Endometrial microvascular endothelial cells (primary cell): ENCODE results near the gene QRFPR. TPM values are rescaled to one million over a fixed set of nuclear protein-coding genes. Genes with fewer than 3 reads are reported as not detected.
"Not testable (repeated sequence)": the region's sequence is repeated elsewhere in the genome, so short reads cannot be mapped to it uniquely, and the experiment has no call there.

Experiments
- in situ Hi-C: cut with HindIII; loops from 2 replicates; pipeline ENCODE4 v1.10.0; 2017; ENCODE audit warnings: low sequenced_read_pairs, low pct_unique_long_range_greater_than_20kb; ENCODE audit errors: inconsistent ontology term
- total RNA-seq: library from RNA; depleted of rRNA; stranded (reverse); fragments of >200 nt; gene quantifications from one replicate; pipeline ENCODE4 v1.2.3, GENCODE V29; 2015; ENCODE audit errors: inconsistent ontology term

QRFPR gene
- total RNA-seq: not detected

DNA sequence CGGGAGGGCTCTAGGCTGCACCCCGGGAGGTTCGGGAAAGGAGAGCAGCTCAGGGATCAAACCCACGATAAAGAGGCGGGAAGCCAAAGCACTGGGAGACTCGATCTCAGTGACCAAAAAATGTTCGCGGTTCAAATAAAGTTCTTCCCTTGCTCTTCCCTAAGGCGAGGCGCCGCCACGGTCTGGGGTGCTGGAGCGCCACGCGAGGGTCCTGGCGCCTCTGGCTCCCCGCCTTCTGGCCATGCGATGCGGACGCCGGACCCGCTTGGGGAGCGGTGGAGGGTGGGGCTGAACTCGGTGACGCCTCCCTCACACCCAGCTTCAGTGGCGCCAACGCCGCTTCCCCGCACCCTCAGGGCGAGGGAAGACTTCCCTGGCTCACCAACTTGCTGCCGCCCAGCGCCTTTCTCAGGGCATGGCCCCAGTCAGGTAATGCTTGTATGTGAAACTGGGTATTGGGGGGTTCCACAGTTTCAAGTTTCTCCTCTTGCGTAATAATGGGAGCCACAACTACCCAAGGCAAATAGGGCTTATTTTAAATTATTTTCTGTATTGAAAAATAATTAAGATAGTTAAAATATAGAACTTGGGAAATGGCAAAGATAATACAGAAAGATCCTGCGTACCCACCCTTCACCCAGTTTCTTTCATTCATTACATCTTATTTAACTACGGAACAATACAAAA lies at the start of gene QRFPR:
Gene QRFPR, minus strand, starts transcription at position 243 of the 687 bp plus-strand sequence. CDS start 371 bp downstream, outside the sequence.
- in situ Hi-C loops: no loop called here

DNA sequence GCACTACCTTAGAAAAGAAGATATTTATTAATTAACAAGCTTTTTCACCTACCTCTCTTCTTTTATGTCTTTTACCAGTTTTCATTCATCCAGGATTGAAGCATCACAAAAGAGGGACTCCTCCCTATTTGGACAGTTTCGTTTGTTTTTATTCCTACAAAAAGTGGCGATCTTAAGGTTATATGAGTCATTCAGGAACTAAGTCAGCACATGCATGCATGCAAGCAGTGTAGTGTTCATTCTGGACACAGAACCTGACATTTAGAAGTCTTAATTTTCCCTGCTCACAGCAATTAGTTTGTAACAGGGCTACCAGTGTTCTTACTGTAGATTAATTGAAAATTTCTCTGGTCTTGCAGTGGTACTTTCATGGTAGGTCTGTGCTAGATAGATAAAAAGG lies 47.9 kb upstream of the QRFPR start:
- in situ Hi-C loops: no loop called here

DNA sequence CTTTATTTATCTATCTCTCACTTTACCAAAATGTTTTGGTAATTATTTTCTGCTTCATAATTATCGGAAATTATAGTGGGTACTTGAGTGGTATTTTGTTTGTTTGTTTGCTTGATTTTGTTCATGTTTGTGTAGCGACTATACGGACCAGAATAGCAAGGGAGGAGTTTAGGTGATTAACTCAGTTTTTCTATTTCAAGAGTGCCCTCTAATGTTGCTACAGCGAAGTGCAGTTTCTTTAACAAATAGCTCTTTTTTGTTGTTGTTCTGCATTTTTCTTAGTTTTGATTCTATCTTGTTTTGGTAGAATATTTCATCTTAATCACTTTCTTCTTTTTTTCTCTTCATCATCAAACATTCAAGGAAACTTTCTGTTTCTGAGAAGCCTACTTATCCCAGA lies 40.8 kb upstream of the QRFPR start:
- in situ Hi-C loops: no loop called here

DNA sequence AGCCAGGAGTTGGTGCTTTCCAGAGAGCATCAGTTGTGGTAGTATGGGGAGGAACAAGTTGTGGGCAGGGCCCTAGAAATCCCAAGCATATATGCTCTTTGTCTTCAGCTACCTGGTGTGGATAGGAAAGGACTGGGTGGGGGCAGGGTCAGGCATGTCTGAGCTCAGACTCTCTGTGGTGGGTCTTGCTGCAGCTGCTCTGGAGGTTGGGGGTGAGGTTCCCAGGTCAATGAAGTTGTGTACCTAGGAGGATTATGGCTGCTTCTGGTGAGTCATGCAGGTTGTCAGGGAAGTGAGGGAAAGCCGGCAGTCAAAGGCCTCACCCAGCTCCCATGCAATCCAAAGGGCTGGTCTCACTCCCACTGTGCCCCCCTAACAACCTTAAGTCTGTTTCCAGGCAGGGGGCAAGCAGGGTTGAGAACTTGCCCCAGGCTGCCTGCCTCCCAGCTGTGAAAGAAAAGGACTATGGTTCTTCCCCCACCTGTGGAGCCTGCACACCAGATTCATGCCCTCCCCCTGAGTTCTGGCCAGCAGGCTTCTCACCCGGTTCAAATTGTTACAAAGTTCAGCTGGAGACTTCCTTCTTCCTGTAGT lies 30.4 kb upstream of the QRFPR start:
- in situ Hi-C loops: no loop called here

DNA sequence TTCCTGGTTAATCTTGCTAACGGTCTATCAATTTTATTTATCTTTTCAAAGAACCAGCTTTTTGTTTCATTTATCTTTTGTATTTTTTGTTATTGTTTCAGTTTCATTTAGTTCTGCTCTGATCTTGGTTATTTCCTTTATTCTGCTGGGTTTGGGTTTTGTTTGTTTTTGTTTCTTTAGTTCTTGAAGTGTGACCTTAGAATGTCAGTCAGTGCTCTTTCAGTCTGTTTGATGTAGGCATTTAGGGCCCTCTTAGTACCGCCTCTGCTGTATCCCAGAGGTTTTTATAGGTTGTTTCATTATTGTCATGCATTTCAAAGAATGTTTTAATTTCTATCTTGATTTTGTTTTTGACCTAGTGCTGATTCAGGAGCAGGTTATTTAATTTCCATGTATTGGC lies 27.7 kb upstream of the QRFPR start:
- in situ Hi-C loops: not testable (repeated sequence)

DNA sequence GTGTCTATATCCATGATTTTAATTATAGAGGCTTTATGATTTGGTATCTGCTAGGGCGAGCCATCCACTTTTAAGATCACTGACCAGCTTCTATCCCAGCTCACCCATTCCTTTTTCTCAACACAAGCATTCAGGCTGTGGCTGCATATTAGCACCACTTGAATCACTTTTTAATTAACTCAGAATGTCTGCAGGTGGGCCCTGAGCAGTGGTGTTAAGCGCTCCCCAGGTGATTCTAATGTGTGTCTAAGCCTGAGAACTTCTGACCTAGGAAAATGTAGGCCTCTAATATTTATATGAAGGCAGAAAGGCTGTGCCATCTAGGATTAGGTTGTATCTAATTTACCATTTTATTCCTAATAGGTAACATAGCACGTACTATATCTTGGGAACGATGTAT lies 19.8 kb upstream of the QRFPR start:
- in situ Hi-C loops: no loop called here

DNA sequence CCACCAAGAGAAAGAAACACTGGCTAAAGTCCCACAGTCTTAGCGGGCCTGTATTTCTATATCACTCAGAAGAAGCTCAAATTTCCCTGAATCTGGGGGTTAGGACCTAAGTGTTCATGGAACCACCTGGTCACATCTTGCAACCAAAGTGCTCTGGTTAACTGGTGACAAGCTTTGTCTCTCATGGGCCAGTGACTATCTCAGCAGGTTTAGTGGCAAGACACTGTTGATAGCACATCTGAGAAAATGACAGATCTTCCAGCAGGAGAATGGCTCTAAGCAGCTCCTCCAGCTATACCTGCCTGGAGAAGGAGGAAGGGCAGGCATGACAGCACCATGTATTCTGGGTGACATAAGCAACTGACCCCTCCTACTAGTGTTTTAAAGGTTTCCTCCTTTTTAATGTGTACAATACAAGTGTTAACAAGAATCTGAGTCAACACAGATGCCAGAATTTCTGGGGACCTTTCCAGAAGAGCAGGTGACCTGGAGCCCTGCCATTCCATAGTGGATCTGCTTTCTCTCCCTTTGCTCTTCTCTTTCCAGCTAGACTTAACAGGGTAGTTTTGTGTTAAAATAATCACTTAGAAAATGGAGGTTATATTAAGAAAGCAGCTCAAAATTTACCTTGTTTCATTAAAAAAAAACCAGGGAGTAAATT lies 17.3 kb upstream of the QRFPR start:
- in situ Hi-C loops: no loop called here

DNA sequence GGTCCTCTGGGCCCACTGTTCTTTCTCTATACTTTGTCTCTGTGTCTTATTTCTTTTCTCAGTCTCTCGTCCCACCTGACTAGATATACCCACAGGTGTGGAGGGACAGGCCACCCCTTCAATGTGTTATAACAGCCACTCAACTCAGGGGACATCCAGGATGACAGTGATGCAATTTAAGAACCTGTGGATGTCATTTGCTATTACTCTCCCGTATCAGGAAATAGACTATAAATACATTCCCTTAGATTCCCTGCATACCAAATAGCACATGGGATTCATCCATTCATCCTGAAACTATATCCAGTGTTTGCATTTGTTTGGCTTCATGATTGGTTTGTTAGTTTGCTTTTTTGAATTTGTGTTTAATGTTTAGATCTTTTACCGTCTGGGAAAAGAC lies 16.6 kb upstream of the QRFPR start:
- in situ Hi-C loops: no loop called here

DNA sequence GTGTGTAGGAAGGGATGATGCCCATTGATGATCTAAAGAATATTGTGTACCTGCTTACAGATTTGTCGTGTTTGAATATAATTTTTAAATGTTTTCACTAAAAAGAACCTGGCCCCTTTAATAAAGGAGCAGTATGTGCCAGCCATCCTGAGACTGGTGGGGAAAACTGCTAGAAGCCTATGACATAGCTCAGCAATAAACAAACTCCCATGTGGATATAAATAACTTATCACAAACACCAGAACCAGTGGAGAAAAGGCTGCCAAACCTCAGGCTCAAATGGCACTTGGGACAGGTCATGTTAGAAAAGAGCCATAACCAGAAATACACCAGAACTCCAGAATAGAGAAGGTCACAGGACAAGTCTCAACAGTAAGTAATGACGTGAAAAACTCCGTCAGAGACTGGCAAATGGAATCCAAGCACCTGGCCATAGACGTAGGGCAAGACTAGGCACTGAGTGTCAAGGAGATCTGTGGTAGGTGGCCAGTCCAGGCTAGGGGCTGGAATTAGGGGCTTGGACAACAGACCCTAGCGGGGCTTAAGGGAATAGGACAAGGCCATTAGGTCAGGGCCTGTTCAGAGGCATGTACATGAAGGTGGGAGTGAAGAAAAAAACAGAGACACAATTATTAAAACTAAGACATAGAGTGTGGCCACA lies 11.7 kb upstream of the QRFPR start:
- in situ Hi-C loops: no loop called here

DNA sequence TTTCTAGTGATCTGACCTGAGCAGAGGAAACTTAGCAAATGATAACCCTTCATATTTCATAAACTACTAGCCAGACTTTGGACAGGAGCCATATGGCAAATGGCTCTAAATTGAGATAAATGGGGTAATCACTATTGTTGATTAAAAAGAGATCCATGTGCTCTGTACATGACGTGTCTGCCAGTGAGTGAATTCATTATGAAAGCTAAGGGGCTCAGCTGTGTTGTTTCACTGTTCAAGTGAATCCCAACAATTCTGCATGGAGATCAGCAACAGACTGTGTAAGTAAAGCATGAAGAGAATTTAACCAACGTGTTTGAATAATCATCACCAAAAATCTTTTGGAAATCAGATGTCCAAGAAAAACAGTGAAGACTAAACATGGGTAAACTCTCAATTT lies 9.5 kb upstream of the QRFPR start:
- in situ Hi-C loops: no loop called here

DNA sequence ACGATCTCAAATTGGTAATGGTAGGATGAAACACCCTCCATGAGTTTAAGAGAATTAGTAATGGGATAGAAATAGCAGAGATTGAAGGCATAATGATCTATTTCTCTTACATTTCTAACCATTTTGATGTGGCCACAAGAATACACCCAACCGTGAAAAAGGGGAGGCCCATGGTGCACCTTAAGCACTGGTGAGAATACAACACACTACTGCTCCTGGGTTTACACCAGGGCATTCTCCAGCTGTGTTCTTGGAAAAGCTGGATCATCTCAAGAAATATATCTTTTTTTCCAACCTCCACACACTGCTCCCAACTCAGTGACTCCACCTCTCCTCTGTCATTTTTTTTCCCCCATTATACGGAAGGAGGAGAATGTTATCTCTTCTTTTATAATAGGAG lies 1.5 kb downstream of the QRFPR start:
- in situ Hi-C loops: no loop called here

DNA sequence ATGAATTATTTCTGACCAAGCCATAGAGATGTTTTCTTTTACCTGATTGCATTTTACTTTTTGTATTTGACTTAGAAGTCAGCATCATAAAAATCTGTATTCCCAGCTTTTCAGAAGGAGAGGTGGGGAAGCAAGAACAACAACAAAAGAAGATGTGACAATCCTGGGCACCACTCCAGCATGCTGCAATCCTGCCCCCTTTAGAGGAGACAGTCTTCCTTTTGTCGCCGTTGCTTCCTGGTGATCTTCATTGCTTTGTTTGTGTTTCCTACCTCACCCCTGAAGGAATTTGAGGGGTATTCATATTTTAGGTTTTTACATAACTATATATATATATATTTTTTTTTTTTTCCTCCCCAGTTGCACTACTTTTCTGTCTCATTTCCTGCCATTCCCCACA lies 3.7 kb downstream of the QRFPR start:
- in situ Hi-C loops: no loop called here

DNA sequence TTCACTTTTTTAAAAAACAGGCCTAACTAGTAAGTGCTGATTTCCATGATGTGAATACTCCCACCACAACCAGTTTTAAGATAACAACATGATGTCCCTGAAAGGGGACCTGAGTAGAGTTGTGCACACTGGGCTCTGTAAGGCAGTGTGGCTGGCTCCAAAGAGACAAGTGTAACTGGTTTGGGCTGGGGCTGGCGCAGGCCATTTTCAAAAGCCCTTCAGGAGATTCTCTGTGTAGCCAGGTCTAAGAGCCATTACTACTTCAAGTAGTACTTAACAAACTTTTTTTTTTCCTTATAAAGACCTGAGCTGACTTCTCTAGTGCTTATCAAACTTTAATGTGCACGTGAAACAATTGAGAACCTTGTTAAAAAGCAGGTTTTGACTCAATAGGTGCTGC lies 4.3 kb downstream of the QRFPR start:
- in situ Hi-C loops: no loop called here

DNA sequence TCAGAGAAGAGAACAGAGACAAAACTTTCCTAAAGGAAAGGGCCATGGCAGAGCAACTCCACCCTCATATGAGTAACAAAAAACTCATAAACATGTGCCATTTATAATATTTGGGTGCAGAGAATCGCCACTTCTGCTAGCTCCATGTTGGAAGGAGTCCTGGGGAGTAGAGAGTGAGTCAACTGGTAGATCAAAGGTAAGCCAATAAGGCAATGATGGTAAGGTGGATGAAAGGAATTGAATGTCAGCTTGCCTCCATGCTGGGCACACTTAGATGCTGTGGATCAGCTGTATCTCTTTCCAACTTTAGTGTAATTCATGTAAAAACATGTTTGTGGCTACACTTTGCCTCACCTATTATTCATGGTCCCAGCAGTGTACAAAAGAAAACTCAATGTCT lies 4.7 kb downstream of the QRFPR start:
- in situ Hi-C loops: no loop called here

DNA sequence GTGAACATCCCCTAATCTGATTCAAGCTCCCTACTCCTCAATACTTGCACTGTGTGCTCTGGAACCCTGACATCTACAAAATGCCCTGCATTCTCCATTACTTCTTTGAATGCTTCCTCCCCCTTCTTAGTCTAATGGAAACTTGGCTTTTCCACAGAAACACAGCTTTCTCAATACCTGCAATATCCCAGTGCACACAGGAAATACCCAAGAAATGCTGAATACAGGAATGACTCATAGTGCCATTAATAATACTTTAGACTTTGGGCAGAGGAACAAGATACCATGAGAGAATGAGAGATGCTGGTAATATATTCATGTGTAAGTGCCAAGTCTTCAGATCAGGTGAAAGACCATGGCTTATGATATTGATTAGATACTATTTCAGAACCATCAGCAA lies 5.6 kb downstream of the QRFPR start:
- in situ Hi-C loops: no loop called here

DNA sequence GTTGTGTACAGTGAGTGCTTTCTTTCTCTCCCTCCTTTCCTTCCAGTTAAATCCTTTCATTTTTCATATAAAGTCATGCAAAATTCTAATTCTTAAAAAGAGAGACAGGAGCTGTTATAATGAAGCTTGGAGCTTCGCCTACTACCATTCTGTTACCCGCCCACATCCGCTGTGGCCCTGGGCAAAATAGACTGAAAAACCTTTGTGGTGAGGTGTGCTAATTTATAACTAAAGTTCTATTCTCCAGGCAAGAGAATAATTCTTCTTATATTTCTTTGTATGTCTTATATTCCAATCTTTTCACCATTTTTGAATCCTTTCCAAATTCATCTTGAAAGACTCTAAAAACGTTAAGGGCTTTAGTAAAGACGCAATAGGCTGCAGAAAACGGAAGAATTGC lies 7.0 kb downstream of the QRFPR start:
- in situ Hi-C loops: no loop called here

DNA sequence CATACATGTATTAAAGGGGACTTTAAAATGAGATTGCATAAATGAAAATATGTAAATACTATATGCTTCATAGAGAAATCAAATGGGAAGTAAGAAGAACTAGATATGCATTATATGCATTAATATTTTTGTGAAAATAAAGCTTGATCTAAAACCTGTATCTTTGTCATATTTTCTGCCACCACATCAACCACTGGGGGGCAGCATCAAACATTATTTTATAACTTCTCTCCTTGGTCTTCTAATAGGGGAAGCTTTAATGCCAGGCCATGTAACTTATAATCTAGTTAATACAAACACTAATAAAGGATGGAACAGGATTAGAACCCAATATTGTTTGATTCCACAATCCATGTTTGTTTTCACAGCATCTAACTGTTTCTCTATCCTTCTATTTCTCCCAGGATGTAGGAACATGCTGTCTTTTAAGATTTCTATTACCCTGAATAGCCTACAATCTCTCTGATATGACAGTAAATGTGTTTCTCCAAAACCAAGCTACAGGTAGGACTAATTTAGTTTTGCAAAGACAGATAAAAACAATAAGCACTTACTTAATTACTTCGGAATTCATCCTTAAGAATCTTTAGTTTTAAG lies 10.0 kb downstream of the QRFPR start:
- in situ Hi-C loops: no loop called here

DNA sequence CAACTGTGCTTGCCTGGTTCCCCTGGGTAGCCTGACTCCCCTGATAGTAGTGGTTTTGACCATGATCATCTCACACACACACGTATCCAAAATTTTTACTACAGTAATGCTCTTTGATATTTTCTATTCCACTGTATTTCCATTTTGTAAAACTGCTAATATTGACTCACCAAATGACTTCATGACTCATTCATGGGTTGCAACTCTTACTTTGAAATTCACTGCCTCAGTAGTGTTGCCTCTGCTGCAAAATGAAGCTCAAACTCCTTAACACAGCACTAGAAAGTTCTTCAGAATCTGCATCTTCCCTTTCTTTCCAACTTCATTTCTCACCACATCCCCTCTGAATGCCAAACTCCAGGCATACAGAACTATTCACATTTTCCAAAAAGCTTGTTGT lies 20.3 kb downstream of the QRFPR start:
- in situ Hi-C loops: no loop called here

DNA sequence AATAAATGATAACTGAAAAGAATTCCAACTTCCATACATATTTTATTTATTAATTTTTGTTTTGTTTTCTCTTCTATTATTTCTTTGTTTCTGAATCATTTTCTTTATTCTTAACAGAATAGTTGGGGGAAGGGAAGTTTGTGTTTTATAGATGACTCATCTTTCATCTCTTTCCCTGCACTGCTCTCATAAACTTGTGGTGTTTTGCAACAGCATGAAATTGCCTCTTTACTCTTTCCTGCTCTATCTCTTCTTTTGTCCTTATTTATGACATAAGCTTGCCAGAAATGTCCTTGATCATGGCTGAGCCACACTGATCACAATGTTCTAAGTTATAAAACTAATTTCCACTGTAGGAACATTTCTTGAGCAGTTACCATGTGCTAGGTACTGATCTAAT lies 22.3 kb downstream of the QRFPR start:
- in situ Hi-C loops: no loop called here

DNA sequence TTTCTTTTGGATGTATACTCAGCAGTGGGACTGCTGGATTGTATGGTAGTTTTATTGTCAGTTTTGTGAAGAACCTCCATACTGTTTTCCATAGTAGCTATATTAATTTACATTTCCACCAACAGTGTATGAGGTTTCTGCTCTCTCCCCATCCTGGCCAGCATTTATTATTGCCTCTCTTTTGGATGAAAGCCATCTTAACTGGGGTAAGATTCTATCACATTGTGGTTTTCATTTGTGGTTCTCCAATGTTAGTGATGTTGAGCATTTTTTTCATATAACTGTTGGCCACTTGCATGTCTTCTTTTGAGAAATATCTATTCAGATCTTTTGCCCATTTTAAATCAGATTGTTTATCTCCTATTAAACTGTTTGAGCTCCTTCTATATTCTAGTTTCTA lies 27.6 kb downstream of the QRFPR start:
- in situ Hi-C loops: no loop called here
